Measurements from ENCODE around the gene TSNAX. TPM values are rescaled to one million over a fixed set of nuclear protein-coding genes. Genes with fewer than 3 reads are reported as not detected.
"Not testable (repeated sequence)": the region's sequence is repeated elsewhere in the genome, so short reads cannot be mapped to it uniquely, and the experiment has no call there.

Gene TSNAX, protein sequence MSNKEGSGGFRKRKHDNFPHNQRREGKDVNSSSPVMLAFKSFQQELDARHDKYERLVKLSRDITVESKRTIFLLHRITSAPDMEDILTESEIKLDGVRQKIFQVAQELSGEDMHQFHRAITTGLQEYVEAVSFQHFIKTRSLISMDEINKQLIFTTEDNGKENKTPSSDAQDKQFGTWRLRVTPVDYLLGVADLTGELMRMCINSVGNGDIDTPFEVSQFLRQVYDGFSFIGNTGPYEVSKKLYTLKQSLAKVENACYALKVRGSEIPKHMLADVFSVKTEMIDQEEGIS
- total RNA-seq = 44.6 TPM

DNA sequence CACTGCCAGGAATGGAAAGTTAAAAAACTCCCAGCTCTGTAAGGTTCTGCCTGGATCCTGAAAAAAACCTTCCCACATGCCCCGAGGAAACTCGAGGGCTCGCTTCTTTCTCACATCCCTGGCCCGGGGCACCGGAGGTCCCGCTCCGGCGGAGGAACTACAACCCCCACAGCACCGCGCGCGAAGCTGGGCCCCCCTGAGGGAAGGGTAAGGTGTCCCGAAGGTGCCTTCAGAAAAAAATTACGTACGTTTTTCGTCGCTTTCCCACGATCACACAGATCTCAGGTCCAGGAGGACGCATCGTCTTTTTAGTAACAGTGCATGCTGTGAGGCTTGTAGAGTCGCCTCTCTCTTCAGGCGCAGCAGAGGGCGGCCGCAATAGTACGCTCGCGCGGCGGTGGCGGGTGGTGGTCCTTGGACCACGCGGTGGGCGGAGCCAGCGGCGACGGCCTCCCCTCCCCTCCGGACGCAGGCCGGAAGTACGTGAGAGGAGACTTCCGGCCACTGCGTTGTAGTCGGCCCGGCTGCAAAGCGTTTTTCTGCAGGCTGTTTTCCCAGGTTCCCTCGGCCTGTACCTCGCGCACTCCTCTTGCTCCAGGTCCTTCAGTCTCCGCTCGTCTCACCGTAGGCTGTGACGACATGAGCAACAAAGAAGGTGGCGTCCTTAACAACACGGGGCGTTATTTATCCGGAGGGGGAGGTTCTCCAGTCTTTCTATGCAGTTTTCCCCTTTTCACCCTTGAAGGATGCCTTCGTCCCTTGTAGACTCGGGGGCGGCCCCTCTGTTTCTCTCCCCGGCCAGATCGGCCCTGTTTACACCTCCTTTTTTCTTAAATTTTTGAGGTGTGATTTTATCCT, at the start of gene TSNAX:
Gene TSNAX (plus strand): TSS at position 498 of the 858 bp plus-strand sequence. CDS start 142 bp downstream, at position 640.
- DNase-seq (ENCODE audit: low spot score) = peak; percentile 92

DNA sequence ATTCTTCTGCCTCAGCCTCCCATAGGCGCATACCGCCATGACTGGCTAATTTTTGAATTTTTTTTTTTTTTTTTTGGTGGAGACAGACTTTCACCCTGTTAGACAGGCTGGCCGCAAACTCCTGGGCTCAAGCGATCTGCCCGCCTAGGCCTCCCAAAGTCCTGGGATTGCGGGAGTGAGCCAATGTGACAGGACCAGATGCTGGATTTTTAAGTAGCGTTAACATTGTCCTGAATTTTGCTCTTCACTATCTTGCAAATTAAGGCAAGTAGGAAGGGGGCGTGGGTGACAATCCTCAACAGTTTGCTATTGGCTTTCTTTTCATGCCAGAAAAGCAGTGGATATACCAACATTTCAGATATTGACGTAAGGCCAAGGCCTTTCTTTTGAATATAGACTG, 49.7 kb upstream of the TSNAX start:
- DNase-seq (ENCODE audit: low spot score) = no peak

DNA sequence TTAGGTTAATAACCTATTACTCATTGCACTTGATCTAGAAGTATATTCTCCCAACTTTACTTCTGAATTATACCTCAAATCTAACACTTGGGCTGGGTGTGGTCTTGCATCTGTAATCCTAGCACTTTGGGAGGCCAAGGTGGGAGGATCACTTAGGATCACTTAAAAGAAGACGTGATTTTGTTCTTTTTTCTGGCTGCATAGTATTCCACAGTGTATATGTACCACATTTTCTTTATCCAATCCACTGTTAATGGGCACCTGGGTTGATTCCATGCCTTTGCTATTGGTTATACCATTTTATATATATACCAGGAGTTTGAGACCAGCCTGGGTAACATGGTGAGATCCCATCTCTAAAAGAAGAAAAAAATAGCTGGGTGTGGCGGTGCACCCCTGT, 48.5 kb upstream of the TSNAX start:
- no peak for DNase-seq (ENCODE audit: low spot score)

DNA sequence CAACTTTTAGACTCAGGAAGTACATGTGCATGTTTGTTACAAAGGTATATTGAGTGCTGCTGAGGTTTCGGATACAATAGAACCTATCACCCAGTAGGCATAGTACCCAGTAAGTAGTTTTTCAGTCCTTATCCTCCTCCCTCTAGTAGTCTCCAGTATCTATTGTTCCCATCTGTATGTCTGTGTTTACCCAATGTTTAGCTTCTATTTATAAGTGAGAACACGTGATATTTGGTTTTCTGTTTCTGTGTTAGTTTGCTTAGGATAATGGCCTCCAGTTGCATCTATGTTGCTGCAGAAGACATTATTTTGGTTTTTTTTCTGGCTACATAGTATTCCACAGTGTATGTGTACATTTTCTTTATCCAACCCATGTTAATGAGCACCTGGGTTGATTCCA, 47.2 kb upstream of the TSNAX start:
- no peak for DNase-seq (ENCODE audit: low spot score)

DNA sequence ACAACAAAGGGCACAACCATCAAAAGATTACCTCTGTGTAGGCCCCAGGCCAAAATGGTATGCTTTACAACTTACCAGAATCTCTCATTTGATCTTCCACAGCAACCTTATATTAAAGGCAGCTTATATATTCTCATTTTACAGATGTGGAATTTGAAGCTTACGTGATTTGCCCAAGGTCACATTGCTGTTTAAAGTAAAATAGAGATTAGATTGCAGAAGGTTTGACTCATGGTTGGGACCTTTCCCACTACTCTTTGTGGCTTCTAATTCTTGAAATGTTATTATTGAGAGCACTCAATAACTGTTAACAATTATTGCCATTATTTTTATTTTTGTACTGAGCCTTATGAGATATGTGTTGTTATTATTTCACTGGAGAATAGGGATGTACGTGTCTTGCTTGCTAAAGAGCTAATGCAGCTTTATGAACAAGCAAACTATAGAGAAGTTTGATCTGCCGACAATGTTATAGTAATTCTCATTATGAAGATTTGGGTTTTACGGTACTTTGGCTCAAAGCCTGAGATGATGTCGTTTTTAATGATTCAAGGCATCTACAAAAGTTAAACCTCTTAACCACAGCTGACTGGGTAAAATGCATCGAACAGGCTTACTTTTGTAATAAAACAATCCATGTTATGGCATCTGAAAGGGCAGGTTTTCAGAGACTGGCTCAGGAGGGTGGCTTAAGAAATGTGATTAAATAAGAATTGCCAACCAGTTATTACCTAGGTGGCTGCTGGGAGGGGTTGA, 43.3 kb upstream of the TSNAX start:
- no peak for DNase-seq (ENCODE audit: low spot score)

DNA sequence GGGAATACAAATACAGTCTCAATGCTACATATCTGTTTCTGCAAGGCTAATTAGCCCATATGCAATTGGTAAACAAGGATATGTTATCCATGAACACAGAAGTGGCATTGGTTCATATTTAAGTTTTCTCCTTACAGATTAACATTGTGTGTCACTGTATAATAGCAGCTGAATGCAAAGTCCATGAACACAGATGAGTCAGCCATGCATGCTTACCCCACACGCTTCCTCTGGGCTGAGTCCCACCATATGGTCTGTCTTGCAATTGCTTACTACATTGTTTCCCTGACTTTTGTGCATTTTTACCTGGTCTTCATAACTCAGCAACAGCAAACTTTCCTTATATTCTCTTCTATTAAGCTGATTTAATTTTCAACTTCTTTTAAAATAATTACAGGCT, 41.5 kb upstream of the TSNAX start:
- DNase-seq (ENCODE audit: low spot score) = no peak

DNA sequence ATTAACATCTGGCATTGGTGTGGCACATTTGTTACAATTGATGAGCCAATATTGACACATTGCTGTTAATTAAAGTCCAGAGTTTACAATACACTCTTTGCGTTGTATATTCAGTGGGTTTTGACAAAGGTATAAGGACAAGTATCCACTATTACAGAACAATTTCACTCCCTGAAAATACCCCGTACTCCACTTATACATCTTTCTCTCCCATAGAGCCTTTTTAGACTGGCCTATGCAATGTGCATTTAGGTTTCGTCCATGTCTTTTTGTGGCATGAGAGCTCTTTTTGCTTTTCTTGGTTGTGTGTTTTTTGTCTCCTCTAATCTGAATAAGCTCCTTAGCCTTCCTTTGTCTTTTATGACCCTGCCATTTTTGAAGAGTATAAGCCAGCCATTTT, 40.6 kb upstream of the TSNAX start:
- no peak for DNase-seq (ENCODE audit: low spot score)

DNA sequence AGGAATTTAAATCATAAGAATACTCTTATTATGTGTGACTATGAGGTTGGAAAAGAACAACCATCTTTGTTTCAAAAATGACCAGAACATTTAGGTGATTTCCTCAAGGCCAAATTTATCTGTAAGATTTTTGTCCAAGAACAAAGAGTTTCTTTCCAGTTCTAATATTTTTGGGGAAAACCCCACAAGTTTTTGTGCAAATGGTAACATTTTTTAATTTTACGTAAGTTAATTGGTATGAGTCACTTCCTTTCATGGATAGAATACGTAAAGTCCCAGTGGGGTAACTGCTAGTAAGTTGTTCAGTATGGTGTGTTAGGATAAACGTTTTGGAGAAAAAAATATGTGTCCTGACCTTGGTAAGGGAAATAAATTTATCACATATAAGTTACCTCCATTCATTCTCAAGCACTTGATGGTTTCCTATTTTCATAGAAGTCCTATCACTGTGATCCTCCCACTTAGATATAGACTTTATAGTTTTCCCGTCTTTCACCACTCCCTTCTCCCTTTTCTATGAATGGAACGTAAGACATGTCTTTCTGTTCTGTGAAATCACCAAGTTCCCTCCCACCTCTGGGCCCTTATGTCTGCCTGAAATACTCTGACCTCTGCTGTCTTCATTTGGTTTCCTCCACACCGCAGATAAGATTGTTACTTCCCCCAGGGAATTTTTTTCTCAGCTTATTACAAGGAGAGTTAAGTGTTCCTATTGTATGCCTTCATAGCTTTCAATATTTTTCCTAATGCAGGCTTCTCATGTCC, 34.9 kb upstream of the TSNAX start:
- no peak for DNase-seq (ENCODE audit: low spot score)

- no peak for DNase-seq (ENCODE audit: low spot score)
These were observed 33.9 kb upstream of the TSNAX start for GRCh38 chr1:231494439-231495110.

GRCh38 chr1:231497629-231498152, 30.8 kb upstream of the TSNAX start:
- no peak for DNase-seq (ENCODE audit: low spot score)

- no peak for DNase-seq (ENCODE audit: low spot score)
These were observed 29.2 kb upstream of the TSNAX start for GRCh38 chr1:231499148-231499763.

DNA sequence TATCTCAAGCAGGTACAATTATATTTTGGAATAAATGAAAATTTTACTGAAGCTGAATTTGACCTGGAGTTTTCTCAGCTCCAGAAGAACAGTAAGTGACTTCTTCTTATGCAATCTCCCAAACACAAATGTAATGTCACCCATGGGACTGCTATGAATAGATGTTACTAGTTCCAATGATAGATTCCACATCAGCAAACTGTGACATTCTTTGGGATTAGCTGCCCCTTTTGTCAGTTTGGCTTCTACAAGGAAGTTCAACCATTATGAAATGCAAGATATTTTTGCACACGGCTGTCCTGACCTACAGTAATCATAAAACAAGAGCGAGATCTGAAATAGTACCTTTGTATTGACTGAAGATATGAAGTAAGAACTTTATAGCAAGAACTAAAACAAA, 27.8 kb upstream of the TSNAX start:
- DNase-seq (ENCODE audit: low spot score) = no peak

DNA sequence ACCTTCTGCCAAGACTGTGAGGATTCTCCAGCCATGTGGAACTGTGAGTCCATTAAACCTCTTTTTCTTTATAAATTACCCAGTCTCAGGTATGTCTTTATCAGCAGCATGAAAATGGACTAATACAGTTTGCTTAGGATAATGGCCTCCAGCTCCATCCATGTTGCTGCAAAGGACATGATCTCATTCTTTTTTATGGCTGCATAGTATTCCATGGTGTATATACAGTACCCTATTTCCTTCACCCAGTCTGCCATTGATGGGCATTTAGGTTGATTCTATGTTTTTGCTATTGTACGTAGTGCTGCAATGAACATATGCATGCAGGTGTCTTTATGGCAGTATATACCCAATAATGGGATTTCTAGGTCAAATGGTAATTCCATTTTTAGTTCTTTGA, 25.3 kb upstream of the TSNAX start:
- not testable (repeated sequence) for DNase-seq (ENCODE audit: low spot score)

GRCh38 chr1:231507476-231508355, 20.8 kb upstream of the TSNAX start:
- DNase-seq (ENCODE audit: low spot score) = no peak

- DNase-seq (ENCODE audit: low spot score) = no peak
These were observed 20.0 kb upstream of the TSNAX start for GRCh38 chr1:231508497-231508896.

DNA sequence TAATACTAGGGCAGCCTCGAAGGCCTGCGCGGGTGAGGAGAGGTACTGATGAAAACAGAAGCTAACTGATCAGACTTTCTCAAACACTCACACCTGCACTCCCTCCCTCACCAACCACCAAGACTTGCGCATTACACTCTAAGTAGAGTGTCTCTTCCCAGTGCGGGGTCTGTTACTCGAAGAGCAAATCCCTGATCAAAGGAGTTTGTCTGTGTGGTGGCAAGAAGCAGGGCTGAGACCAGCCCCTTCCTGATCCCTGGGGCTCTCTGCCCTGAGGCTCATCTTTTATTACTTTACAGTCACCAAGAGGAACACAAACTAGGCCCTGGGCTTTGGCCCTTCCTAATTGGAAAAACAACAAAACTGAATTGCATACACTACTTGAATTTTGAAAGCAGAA, 19.5 kb upstream of the TSNAX start:
- DNase-seq (ENCODE audit: low spot score) = no peak

DNA sequence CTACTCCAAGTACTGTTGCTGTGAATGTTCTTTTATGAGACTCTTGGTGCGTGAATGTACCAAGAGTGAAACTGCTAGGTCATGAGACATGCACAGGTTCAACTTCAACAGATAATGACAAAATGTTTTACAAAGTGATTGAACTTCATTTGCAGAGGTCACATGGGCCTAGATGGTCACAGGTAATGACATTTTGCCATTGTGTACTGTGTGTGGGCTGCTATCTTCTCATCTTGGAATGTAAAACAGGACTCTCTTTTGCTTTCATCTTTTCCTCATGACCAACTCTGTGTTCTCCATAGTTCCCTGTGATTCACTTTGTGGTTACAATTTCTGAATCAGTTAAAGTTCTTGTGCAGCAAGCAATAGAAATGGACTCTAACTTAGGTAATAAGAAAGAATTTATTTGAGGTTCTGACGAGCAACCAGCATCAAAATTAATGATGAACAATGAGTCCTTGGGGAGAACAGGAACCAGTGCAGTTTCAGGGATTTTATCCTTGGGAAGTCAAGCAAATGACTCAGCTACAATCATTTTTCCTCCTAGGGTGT, 16.2 kb upstream of the TSNAX start:
- no peak for DNase-seq (ENCODE audit: low spot score)

GRCh38 chr1:231515748-231516147, 12.7 kb upstream of the TSNAX start:
- no peak for DNase-seq (ENCODE audit: low spot score)

GRCh38 chr1:231517076-231517475, 11.4 kb upstream of the TSNAX start:
- no peak for DNase-seq (ENCODE audit: low spot score)

All from ureter (tissue), 1 donor.